ENCODE results near the gene OR6Y1. TPM values are rescaled to one million over a fixed set of nuclear protein-coding genes. Genes with fewer than 3 reads are reported as not detected.

OR6Y1 gene
- total RNA-seq, 1 donor from 2014 or later: not detected

DNA sequence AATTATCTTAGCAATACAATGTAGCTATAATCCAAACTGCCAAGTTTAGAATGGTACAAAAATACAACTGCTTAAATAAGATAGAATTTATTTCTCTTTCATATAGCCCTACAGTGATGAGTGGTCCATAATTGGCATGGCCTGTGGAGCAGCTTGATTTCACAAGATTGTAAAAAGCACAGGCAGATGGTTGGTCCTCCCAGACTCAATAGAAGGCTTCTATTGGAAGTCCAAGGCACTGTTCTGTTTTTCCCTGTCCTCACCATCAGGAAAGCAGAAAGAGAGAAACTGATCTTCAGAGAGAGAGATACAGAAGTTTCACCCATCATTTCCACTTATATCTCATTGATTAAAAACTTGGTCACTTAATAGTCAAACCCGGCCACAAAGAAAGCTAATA, 18.0 kb upstream of the OR6Y1 start:
- H3K9ac ChIP-seq: no peak overlapping the region
- H3K9me3 ChIP-seq (ENCODE audit: low read depth): no peaks in the 10 kb centered on the region
- DNase-seq (ENCODE audit: low spot score): no peak
- H3K4me3 ChIP-seq: no peak overlapping the region
- Mint-ChIP-seq H3K27ac (no peak overlapping the region), H3K27me3 (ENCODE audit: insufficient read depth, low read depth) (no peaks in the 10 kb centered on the region), H3K4me3 (no peak overlapping the region), H3K9me3 (no peaks in the 10 kb centered on the region), H3K36me3 (no peaks in the 10 kb centered on the region), H3K4me1 (no peaks in the 10 kb centered on the region)
- H3K4me2 ChIP-seq: no peak overlapping the region
- no peaks in the 10 kb centered on the region for H4K20me1 ChIP-seq (ENCODE audit: low read depth)
- H3F3A ChIP-seq (ENCODE audit: low read depth): no peaks in the 10 kb centered on the region
- H3K4me1 ChIP-seq: no peaks in the 10 kb centered on the region
- H3K27ac ChIP-seq: no peak overlapping the region
- H3K27me3 ChIP-seq: no peaks in the 10 kb centered on the region
- no peak overlapping the region for H2AFZ ChIP-seq (replicated peaks)
- no peaks in the 10 kb centered on the region for H3K79me2 ChIP-seq (ENCODE audit: low read depth)
- H3K36me3 ChIP-seq: no peaks in the 10 kb centered on the region
- TF ChIP-seq EZH2phosphoT487 (IDR thresholded peaks at IDR 0.05): no peak
- TF ChIP-seq EZH2 (IDR thresholded peaks at IDR 0.05): no peak
- TF ChIP-seq, protein P1, sequence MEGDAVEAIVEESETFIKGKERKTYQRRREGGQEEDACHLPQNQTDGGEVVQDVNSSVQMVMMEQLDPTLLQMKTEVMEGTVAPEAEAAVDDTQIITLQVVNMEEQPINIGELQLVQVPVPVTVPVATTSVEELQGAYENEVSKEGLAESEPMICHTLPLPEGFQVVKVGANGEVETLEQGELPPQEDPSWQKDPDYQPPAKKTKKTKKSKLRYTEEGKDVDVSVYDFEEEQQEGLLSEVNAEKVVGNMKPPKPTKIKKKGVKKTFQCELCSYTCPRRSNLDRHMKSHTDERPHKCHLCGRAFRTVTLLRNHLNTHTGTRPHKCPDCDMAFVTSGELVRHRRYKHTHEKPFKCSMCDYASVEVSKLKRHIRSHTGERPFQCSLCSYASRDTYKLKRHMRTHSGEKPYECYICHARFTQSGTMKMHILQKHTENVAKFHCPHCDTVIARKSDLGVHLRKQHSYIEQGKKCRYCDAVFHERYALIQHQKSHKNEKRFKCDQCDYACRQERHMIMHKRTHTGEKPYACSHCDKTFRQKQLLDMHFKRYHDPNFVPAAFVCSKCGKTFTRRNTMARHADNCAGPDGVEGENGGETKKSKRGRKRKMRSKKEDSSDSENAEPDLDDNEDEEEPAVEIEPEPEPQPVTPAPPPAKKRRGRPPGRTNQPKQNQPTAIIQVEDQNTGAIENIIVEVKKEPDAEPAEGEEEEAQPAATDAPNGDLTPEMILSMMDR (IDR thresholded peaks at IDR 0.05): no peak

DNA sequence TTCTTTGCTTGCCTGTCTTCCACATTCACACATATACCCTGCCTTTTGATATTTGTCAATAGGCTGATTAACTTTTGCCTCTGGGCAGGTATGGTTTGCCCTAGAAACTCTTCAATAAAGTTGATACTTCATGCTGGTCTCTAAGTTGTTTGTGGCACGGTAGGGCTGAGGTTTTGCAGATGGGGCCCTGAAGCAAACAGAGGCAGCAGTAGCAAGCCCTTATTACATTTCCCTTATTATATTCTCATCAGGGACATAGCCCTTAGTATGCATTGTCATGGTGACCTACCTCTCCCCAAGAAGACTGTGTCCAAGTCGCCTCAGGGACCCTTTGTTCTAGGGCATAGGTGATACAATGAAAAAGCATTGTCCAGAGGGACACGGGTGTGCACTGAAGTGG, 16.3 kb upstream of the OR6Y1 start, which contains the start of gene OR6P1:
Gene OR6P1, minus strand, starts transcription at position 101 of the 400 bp plus-strand sequence. CDS start 6,976 bp downstream, outside the sequence.
- Mint-ChIP-seq H3K36me3 (no peaks in the 10 kb centered on the region), H3K9me3 (no peaks in the 10 kb centered on the region), H3K4me3 (no peak within 1 kb of the TSS), H3K27me3 (ENCODE audit: insufficient read depth, low read depth) (no peaks in the 10 kb centered on the region), H3K4me1 (no peaks in the 10 kb centered on the region), H3K27ac (no peak within 1 kb of the TSS)
- H3F3A ChIP-seq (ENCODE audit: low read depth): no peaks in the 10 kb centered on the region
- no peak within 1 kb of the TSS for H2AFZ ChIP-seq (replicated peaks)
- no peak within 1 kb of the TSS for H3K4me3 ChIP-seq
- H3K79me2 ChIP-seq (ENCODE audit: low read depth): no peaks in the 10 kb centered on the region
- H3K27ac ChIP-seq: no peak within 1 kb of the TSS
- no peaks in the 10 kb centered on the region for H3K4me1 ChIP-seq
- no peak for DNase-seq (ENCODE audit: low spot score)
- no peaks in the 10 kb centered on the region for H3K9me3 ChIP-seq (ENCODE audit: low read depth)
- no peaks in the 10 kb centered on the region for H3K36me3 ChIP-seq
- no peaks in the 10 kb centered on the region for H4K20me1 ChIP-seq (ENCODE audit: low read depth)
- TF ChIP-seq EZH2phosphoT487 (IDR thresholded peaks at IDR 0.05): no peak
- TF ChIP-seq, protein P1 (IDR thresholded peaks at IDR 0.05): no peak
- TF ChIP-seq EZH2 (IDR thresholded peaks at IDR 0.05): no peak
- no peaks in the 10 kb centered on the region for H3K27me3 ChIP-seq
- no peak within 1 kb of the TSS for H3K9ac ChIP-seq
- no peak within 1 kb of the TSS for H3K4me2 ChIP-seq

DNA sequence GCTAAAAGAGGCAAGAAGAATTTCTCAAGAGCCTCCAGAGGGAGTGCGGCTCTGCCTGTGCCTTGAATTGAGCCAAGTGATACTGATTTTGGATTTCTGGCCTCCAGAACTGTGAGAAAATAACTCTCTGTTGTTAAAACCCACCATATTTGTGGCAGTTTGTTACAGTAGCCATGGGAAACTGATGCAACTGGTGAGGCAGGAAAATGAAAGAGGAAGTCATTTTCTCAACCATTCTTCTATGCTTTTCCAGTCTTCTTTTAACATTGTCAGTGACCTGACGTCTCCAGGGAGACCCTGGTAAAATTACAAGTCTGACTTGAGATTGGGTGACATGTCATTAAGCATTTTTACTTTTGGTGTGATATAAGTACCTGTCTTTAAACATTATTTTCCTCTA, 10.4 kb upstream of the OR6Y1 start:
- Mint-ChIP-seq H3K36me3 (no peaks in the 10 kb centered on the region), H3K27me3 (ENCODE audit: insufficient read depth, low read depth) (no peaks in the 10 kb centered on the region), H3K27ac (no peak overlapping the region), H3K4me3 (no peak overlapping the region), H3K4me1 (no peaks in the 10 kb centered on the region), H3K9me3 (no peaks in the 10 kb centered on the region)
- Histone ChIP-seq H3K4me2 (no peak overlapping the region), H3K36me3 (no peaks in the 10 kb centered on the region), H3K4me1 (no peaks in the 10 kb centered on the region), H3K79me2 (ENCODE audit: low read depth) (no peaks in the 10 kb centered on the region), H3K4me3 (no peak overlapping the region), H4K20me1 (ENCODE audit: low read depth) (no peaks in the 10 kb centered on the region), H3K9me3 (ENCODE audit: low read depth) (no peaks in the 10 kb centered on the region), H3K27ac (no peak overlapping the region), H3K9ac (no peak overlapping the region), H2AFZ (replicated peaks) (no peak overlapping the region), H3F3A (ENCODE audit: low read depth) (no peaks in the 10 kb centered on the region), H3K27me3 (no peaks in the 10 kb centered on the region)
- TF ChIP-seq, protein P1 (IDR thresholded peaks at IDR 0.05): no peak
- TF ChIP-seq EZH2phosphoT487 (IDR thresholded peaks at IDR 0.05): no peak
- TF ChIP-seq EZH2 (IDR thresholded peaks at IDR 0.05): no peak
- DNase-seq (ENCODE audit: low spot score): no peak
